NCI-H2196 treated with DMSO at 0.1 percent for 48 hours (cell line): ENCODE measurements around the gene ZG16.
"Not testable (repeated sequence)": the region's sequence is repeated elsewhere in the genome, so short reads cannot be mapped to it uniquely, and the experiment has no call there.

ENCODE experiments used
- DNase-seq: peaks from one replicate; lab custom pipeline; 2025; ENCODE audit not compliant: unreplicated experiment; lab: John Stamatoyannopoulos, UW

ZG16 gene

GRCh38 chr16:29747947-29748759, 29.9 kb upstream of the ZG16 start:
- DNase-seq, result no peak

- not testable (repeated sequence) for DNase-seq
Observed at GRCh38 chr16:29748760-29749149, 29.3 kb upstream of the ZG16 start.

GRCh38 chr16:29753516-29753915, 24.5 kb upstream of the ZG16 start:
- DNase-seq, result no peak

GRCh38 chr16:29756654-29757053, 21.4 kb upstream of the ZG16 start:
- DNase-seq, result no peak

GRCh38 chr16:29757086-29757485, 21.0 kb upstream of the ZG16 start:
- not testable (repeated sequence) for DNase-seq

- DNase-seq, result no peak
Observed at GRCh38 chr16:29757950-29758466, 20.0 kb upstream of the ZG16 start.

GRCh38 chr16:29760567-29761279, 17.3 kb upstream of the ZG16 start:
- DNase-seq, result peak; percentile 65

GRCh38 chr16:29761280-29761651, 16.8 kb upstream of the ZG16 start:
- not testable (repeated sequence) for DNase-seq

- no peak for DNase-seq
Observed at GRCh38 chr16:29761882-29762281, 16.2 kb upstream of the ZG16 start.

GRCh38 chr16:29763326-29763725, 14.7 kb upstream of the ZG16 start:
- no peak for DNase-seq

GRCh38 chr16:29765167-29766032, 12.7 kb upstream of the ZG16 start:
- DNase-seq, result peak; percentile 75

GRCh38 chr16:29766571-29766970, 11.5 kb upstream of the ZG16 start:
- no peak for DNase-seq

GRCh38 chr16:29767062-29767461, 11.0 kb upstream of the ZG16 start:
- no peak for DNase-seq

GRCh38 chr16:29769507-29769906, 8.5 kb upstream of the ZG16 start:
- no peak for DNase-seq

GRCh38 chr16:29770250-29770929, 7.7 kb upstream of the ZG16 start:
- no peak for DNase-seq

- not testable (repeated sequence) for DNase-seq
Observed at GRCh38 chr16:29772330-29772729, 5.7 kb upstream of the ZG16 start.

- DNase-seq, result no peak
Observed at GRCh38 chr16:29774730-29775129, 3.3 kb upstream of the ZG16 start.

GRCh38 chr16:29775742-29776408, 2.2 kb upstream of the ZG16 start:
- DNase-seq, result no peak

GRCh38 chr16:29779474-29779873, 1.4 kb downstream of the ZG16 start:
- DNase-seq, result no peak
